H7 (cell line): Measurements from ENCODE around the gene KLHL5. TPM values are rescaled to one million over a fixed set of nuclear protein-coding genes. Genes with fewer than 3 reads are reported as not detected.
A peak's percentile ranks its signal among the peaks of the same experiment; 100 is the strongest.

Source experiments
- DNase-seq: peaks from one replicate; pipeline ENCODE4 v3.0.0; 2012
- H3K27me3 ChIP-seq: 2 replicates; pipeline ENCODE4 v1.6.0; 2011; ENCODE audit warnings: mild to moderate bottlenecking, low read length; ENCODE audit not compliant: control insufficient read depth, insufficient read depth
- H3K36me3 ChIP-seq: replicated peaks from 2 replicates; pipeline ENCODE4 v1.5.1; 2011; ENCODE audit warnings: low read length; ENCODE audit not compliant: control insufficient read depth, insufficient read depth
- H3K4me3 ChIP-seq: 2 replicates; pipeline ENCODE4 v1.5.1; 2011; ENCODE audit warnings: low read depth, mild to moderate bottlenecking, control low read depth, low read length, moderate library complexity; ENCODE audit not compliant: insufficient read depth
- total RNA-seq: library from RNA; depleted of rRNA; stranded (reverse); fragments of >200 nt; shearing (Covaris generic); gene quantifications from 2 replicates; pipeline ENCODE4 v1.2.3, GENCODE V29; 2014

The KLHL5 gene
- total RNA-seq, 1 experiment from 2014 or later: 16.5 TPM

- no peak for DNase-seq
Measured at GRCh38 chr4:39037491-39037825, 24.6 kb upstream of the KLHL5 start.

GRCh38 chr4:39037941-39038340, 24.1 kb upstream of the KLHL5 start:
- H3K27me3 ChIP-seq: no peaks in the 10 kb centered on the region
- DNase-seq: no peak
- no peaks in the 10 kb centered on the region for H3K36me3 ChIP-seq
- H3K4me3 ChIP-seq: no peak overlapping the region

More at GRCh38 chr4:39037491-39037825, 24.6 kb upstream of the KLHL5 start:
- Histone ChIP-seq H3K27me3 (no peaks in the 10 kb centered on the region), H3K36me3 (no peaks in the 10 kb centered on the region), H3K4me3 (no peak overlapping the region)

DNA sequence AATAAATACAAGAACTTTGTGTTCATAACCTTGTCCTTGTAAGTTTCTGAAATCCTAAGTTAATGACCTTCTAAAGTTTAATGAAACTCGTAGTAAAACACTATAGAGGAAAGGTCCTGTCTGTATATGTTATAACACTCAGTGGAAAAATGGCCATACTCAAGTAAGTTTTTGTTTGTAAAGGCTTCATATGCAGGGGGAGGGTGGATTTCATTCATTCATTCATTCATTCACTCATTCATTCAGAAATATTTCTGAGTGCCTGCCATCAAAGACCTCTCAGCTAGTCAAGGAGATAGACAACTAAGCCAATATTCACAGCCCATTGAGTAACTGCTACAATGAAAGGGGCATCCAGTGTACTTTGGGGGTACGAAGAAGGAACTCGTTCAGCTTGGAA, 22.9 kb upstream of the KLHL5 start:
- DNase-seq: no peak
- Histone ChIP-seq H3K4me3 (no peak overlapping the region), H3K27me3 (no peaks in the 10 kb centered on the region), H3K36me3 (no peaks in the 10 kb centered on the region)

GRCh38 chr4:39042366-39042765, 19.7 kb upstream of the KLHL5 start:
- H3K27me3 ChIP-seq: no peaks in the 10 kb centered on the region
- no peaks in the 10 kb centered on the region for H3K36me3 ChIP-seq
- H3K4me3 ChIP-seq: no peak overlapping the region
- no peak for DNase-seq

- H3K4me3 ChIP-seq: no peak overlapping the region
- H3K27me3 ChIP-seq: no peaks in the 10 kb centered on the region
- H3K36me3 ChIP-seq: no peaks in the 10 kb centered on the region
- DNase-seq: no peak
Measured at GRCh38 chr4:39043058-39043860, 18.8 kb upstream of the KLHL5 start.

DNA sequence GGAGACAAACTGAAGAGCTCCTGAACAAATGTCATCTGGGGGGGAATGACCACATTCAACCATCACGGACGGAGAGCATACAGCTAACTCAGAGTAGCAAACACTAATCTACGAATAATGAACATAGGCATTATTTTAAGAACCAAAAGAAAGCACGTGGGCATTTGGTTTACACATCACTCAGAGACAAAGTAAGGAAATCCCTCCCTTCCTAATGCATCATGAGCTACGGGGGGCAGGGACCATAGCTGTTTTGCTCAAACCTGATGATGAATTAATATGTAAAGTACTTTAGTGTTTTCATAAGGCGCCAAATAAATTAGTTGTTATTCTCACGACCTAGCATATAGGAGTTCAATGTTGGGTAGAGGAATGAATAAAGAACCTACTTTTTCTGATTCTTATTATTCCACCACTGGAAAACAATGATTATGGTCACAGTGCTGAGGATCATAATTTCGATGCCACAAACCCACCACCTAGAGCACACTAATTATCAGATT, 18.1 kb upstream of the KLHL5 start:
- Histone ChIP-seq H3K36me3 (no peaks in the 10 kb centered on the region), H3K4me3 (peak overlapping the region; percentile 54), H3K27me3 (no peaks in the 10 kb centered on the region)
- DNase-seq: no peak

- Histone ChIP-seq H3K27me3 (no peaks in the 10 kb centered on the region), H3K36me3 (no peaks in the 10 kb centered on the region), H3K4me3 (peak overlapping the region; percentile 54)
- peak; percentile 92 for DNase-seq
Measured at GRCh38 chr4:39044364-39044955, 17.6 kb upstream of the KLHL5 start.

- DNase-seq: no peak
- Histone ChIP-seq H3K4me3 (peak overlapping the region; percentile 54), H3K36me3 (no peaks in the 10 kb centered on the region), H3K27me3 (no peaks in the 10 kb centered on the region)
Measured at GRCh38 chr4:39044956-39045826, 16.8 kb upstream of the KLHL5 start.

GRCh38 chr4:39045827-39046221, 16.2 kb upstream of the KLHL5 start:
- DNase-seq: no peak

GRCh38 chr4:39046249-39046648, 15.8 kb upstream of the KLHL5 start:
- no peaks in the 10 kb centered on the region for H3K36me3 ChIP-seq
- no peaks in the 10 kb centered on the region for H3K27me3 ChIP-seq
- DNase-seq: no peak
- no peak overlapping the region for H3K4me3 ChIP-seq

More at GRCh38 chr4:39045827-39046221, 16.2 kb upstream of the KLHL5 start:
- Histone ChIP-seq H3K27me3 (no peaks in the 10 kb centered on the region), H3K36me3 (no peaks in the 10 kb centered on the region), H3K4me3 (peak overlapping the region; percentile 54)

DNA sequence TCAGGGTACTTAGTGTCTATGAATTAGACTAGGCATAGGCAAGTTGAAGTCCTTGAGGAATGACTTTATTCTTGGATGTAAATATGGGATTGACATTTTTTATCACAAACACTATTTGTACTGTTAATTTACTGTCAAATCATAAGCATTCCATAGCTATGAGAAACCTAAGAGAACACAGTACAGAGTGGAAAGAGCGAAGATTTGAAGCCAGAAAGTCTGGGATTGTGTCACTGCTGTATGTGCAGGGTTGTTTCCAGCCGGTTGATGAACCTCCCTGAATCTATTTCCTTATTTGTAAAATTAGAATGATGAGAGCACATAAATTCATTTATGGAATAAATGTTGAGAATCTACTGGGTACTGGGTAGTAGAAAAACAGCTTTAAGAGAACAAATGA, 14.4 kb upstream of the KLHL5 start:
- H3K4me3 ChIP-seq: no peak overlapping the region
- no peaks in the 10 kb centered on the region for H3K27me3 ChIP-seq
- no peak for DNase-seq
- no peaks in the 10 kb centered on the region for H3K36me3 ChIP-seq

- Histone ChIP-seq H3K36me3 (no peaks in the 10 kb centered on the region), H3K4me3 (no peak overlapping the region), H3K27me3 (no peaks in the 10 kb centered on the region)
- DNase-seq: no peak
Measured at GRCh38 chr4:39048311-39048710, 13.7 kb upstream of the KLHL5 start.

DNA sequence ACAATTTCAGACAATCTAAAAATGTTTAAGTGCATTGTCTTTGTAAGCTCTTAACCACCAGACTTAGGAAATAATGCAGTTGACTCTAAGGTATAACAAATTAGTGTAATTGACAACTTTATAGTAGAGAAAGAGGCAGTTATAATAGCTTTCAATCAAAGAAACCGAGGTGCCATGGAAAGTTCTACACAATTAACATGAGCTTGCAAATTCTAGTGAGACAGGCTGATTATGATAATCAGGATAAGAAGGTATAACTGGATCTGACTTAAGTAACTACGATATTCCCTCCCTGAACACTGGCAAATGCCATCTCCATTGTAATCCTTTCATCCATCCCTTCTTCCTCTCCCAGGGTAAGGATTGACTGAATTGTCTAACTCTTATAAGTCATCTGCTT, 11.4 kb upstream of the KLHL5 start:
- no peak for DNase-seq

DNA sequence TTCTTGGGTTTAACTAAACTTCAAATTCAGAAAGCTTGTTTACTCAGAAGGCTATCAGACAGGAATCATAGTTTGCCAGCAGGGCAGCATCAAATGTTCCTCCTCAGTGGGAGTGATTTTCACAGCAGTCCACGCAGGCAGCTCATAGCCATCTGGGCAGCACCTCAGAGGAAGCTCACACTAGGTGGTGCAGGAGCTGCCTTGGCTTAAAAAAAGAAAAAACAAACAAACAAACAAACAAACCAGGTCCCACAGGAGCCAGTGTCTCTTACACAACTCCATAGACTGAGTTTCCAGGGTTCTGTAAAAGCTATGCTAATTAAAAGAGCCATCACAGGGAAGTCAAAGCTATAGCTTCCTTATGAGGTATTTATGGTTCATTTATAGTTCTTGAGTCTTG, 10.5 kb upstream of the KLHL5 start:
- no peak for DNase-seq
- H3K4me3 ChIP-seq: no peak overlapping the region

More for the DNA sequence above, 11.4 kb upstream of the KLHL5 start:
- Histone ChIP-seq H3K27me3 (no peaks in the 10 kb centered on the region), H3K36me3 (no peaks in the 10 kb centered on the region), H3K4me3 (no peak overlapping the region)

More for the DNA sequence above, 10.5 kb upstream of the KLHL5 start:
- H3K27me3 ChIP-seq: no peaks in the 10 kb centered on the region
- no peaks in the 10 kb centered on the region for H3K36me3 ChIP-seq
